Uterus (tissue), 2 donors: ENCODE measurements around the gene UBE4B.

Experiments
- POLR2A ChIP-seq, 2 donors: fragments of 450-650 bp; IDR thresholded peaks; one replicate each; pipeline ENCODE4 v1.6.1; 2016; ENCODE audit warnings: antibody characterized with exemption in 2 of 2, mild to moderate bottlenecking in 1 of 2, moderate library complexity in 1 of 2
- TF ChIP-seq, protein P1 (sequence below), 4 experiments: fragments of 200-600 bp in 2 of 4; fragments of 450-650 bp in 2 of 4; sonication (generic) in 2 of 4; IDR thresholded peaks; one replicate each; pipeline ENCODE4 v1.5.1; 2016 to 2019; ENCODE audit warnings: antibody characterized with exemption in 4 of 4, mild to moderate bottlenecking in 2 of 4, moderate library complexity in 1 of 4

DNA sequence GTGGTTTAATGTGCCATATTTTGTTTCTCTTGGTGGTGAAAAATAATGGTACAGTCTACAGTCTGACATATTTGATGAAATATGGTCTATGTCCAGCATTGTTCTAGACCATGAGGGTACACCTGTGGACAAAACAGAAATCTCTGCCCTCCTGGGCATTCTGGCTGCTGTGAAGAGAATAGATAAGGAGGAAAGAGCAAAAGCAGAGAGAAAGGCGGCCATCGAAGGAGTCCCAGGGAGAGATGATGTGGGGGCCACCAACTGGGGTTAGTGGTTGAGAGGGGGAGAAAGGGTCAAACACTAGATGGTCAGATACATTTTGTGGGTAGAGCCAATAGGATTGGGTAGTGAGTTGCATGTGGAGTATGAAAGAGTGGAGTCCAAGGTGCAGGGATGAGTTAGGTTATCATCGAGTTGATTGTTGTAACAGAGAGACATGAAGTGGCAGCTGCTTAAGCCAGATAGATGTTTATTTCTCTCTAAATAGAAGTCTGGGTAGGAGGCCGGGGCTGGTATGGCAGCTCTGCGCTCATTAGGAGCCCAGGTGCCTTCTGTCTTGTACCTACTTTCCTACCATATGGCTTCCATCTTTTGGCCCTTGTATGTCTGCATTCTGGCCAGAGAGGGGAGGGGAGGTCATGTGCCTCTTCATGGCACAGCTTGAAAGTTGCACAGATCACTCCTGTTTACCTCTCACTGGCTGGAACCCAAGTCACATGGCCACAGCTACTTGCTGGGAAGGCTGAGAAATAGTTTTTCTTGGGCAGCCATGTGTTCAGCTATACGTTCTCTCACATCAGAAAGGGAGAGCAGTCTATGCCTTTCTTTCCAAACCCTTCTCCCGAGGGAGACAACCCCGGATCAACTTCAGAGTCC is 13.0 kb downstream of the UBE4B start:
- no peak for TF ChIP-seq POLR2A (IDR thresholded peaks at IDR 0.05)
- TF ChIP-seq, protein P1, sequence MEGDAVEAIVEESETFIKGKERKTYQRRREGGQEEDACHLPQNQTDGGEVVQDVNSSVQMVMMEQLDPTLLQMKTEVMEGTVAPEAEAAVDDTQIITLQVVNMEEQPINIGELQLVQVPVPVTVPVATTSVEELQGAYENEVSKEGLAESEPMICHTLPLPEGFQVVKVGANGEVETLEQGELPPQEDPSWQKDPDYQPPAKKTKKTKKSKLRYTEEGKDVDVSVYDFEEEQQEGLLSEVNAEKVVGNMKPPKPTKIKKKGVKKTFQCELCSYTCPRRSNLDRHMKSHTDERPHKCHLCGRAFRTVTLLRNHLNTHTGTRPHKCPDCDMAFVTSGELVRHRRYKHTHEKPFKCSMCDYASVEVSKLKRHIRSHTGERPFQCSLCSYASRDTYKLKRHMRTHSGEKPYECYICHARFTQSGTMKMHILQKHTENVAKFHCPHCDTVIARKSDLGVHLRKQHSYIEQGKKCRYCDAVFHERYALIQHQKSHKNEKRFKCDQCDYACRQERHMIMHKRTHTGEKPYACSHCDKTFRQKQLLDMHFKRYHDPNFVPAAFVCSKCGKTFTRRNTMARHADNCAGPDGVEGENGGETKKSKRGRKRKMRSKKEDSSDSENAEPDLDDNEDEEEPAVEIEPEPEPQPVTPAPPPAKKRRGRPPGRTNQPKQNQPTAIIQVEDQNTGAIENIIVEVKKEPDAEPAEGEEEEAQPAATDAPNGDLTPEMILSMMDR (IDR thresholded peaks at IDR 0.05): no peak
